Karpas-422 (cell line): Measurements from ENCODE around the gene LUC7L3. TPM values are rescaled to one million over a fixed set of nuclear protein-coding genes. Genes with fewer than 3 reads are reported as not detected.

Experiments
- DNase-seq: peaks from one replicate; pipeline ENCODE4 v3.0.0-alpha.2; 2015
- H2AFZ ChIP-seq: fragments of 200-600 bp; sonication (generic); 2 replicates; pipeline ENCODE4 v1.6.1; 2014; ENCODE audit warnings: antibody characterized with exemption, low read length, mixed read lengths
- H3K27ac ChIP-seq: fragments of 200-600 bp; sonication (generic); 2 replicates; pipeline ENCODE4 v1.5.1; 2014; ENCODE audit warnings: mild to moderate bottlenecking, low read length, moderate library complexity
- H3K27me3 ChIP-seq: fragments of 200-600 bp; sonication (generic); 2 replicates; pipeline ENCODE4 v1.6.1; 2014; ENCODE audit warnings: low read length, mixed read lengths
- H3K36me3 ChIP-seq: fragments of 200-600 bp; sonication (generic); 2 replicates; pipeline ENCODE4 v1.6.1; 2014; ENCODE audit warnings: low read length, mixed read lengths; ENCODE audit not compliant: insufficient read depth
- H3K4me1 ChIP-seq: fragments of 200-600 bp; sonication (generic); 2 replicates; pipeline ENCODE4 v1.6.1; 2014; ENCODE audit warnings: mild to moderate bottlenecking, low read length, mixed read lengths
- H3K4me2 ChIP-seq: fragments of 200-600 bp; sonication (generic); 2 replicates; pipeline ENCODE4 v1.6.1; 2014; ENCODE audit warnings: low read length, low read depth, mild to moderate bottlenecking; ENCODE audit not compliant: poor library complexity, severe bottlenecking
- H3K4me3 ChIP-seq: fragments of 200-600 bp; sonication (generic); 2 replicates; pipeline ENCODE4 v1.5.1; 2014; ENCODE audit warnings: mild to moderate bottlenecking, antibody characterized with exemption, low read length, mixed read lengths
- H3K79me2 ChIP-seq: fragments of 200-600 bp; sonication (generic); 2 replicates; pipeline ENCODE4 v1.6.1; 2014; ENCODE audit warnings: mild to moderate bottlenecking, low read length, mixed read lengths
- H3K9ac ChIP-seq: fragments of 200-600 bp; sonication (generic); 2 replicates; pipeline ENCODE4 v1.6.0; 2014; ENCODE audit warnings: low read length
- H3K9me2 ChIP-seq: fragments of 200-600 bp; sonication (generic), shearing (Covaris generic); replicated peaks from 2 replicates; pipeline ENCODE4 v1.6.0; 2014; ENCODE audit warnings: mild to moderate bottlenecking, low read length, moderate library complexity; ENCODE audit not compliant: insufficient read depth
- H3K9me3 ChIP-seq: fragments of 300-700, 200-600 bp; sonication (generic); 2 replicates; pipeline ENCODE4 v1.6.1; 2014; ENCODE audit warnings: low read length, mixed read lengths
- H4K20me1 ChIP-seq: fragments of 200-600 bp; sonication (generic); 2 replicates; pipeline ENCODE4 v1.6.1; 2014; ENCODE audit warnings: mild to moderate bottlenecking, antibody characterized with exemption, low read length, low read depth; ENCODE audit not compliant: insufficient read depth
- total RNA-seq: library from RNA; depleted of rRNA; stranded (reverse); fragments of >200 nt; shearing (Covaris generic); gene quantifications from 2 replicates; pipeline ENCODE4 v1.2.3, GENCODE V29; 2014; ENCODE audit warnings: low replicate concordance

Gene LUC7L3
- total RNA-seq, 1 experiment from 2014 or later = 102 TPM

- Histone ChIP-seq H3K9ac (peak overlapping the region; percentile 72), H3K4me3 (peak overlapping the region; percentile 58)
Observed at GRCh38 chr17:50765454-50766221, 46.2 kb downstream of the LUC7L3 start.

DNA sequence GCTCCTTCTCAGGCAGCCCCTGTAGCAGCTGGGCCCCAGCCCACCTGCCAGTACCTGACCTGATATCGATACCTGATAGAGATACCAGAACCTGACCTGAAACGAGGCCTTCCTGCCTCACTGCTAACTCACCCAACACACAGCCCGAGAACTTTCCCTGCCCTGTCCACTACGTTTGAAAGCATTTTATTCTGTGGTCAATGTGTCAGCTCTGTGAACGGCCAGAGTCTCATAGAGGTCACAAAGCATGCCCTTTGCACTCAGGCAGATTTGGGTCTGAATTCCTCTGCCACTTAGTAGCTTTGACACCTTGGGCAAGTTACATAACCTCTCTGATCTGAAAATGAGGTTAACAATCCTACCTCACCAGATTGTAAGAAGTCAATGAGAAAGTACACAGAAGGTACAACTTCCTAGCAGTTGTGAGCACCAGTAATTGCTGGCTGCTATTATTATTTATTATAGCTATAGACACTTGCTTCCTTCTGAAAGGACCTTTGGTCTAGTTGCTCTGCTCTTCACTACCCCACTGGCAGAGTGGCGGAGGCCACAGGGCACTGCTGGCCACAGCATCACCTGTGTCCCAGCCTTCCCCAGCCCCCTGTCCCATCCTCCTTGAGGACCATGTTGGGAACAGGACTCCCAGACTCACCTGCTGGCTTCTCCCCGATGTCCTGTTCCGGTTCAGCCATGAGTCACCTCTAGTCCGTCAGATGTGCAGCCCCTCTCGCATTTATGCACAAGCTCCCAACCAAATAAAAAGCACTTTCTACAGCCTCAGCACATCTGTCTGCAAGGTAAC is 47.0 kb downstream of the LUC7L3 start:
- no peak for DNase-seq
- H3K79me2 ChIP-seq = no peaks in the 10 kb centered on the region
- H3K4me3 ChIP-seq = no peak overlapping the region
- peak overlapping the region; percentile 97 for H3K27ac ChIP-seq
- peaks cover 44% of the 10 kb centered on the region for H3K4me1 ChIP-seq
- H3K27me3 ChIP-seq = no peaks in the 10 kb centered on the region
- peak overlapping the region; percentile 72 for H3K9ac ChIP-seq
- H3K9me2 ChIP-seq = no peaks in the 10 kb centered on the region
- H3K4me2 ChIP-seq = peak overlapping the region; percentile 88
- no peaks in the 10 kb centered on the region for H3K9me3 ChIP-seq
- H2AFZ ChIP-seq = no peak overlapping the region
- H3K36me3 ChIP-seq = no peaks in the 10 kb centered on the region
- H4K20me1 ChIP-seq = no peaks in the 10 kb centered on the region

More at GRCh38 chr17:50765454-50766221, 46.2 kb downstream of the LUC7L3 start:
- peak overlapping the region; percentile 63 for H2AFZ ChIP-seq
- peaks cover 44% of the 10 kb centered on the region for H3K4me1 ChIP-seq
- H3K27me3 ChIP-seq = no peaks in the 10 kb centered on the region
- no peaks in the 10 kb centered on the region for H3K36me3 ChIP-seq
- peak; percentile 89 for DNase-seq
- peak overlapping the region; percentile 97 for H3K27ac ChIP-seq
- H3K4me2 ChIP-seq = peak overlapping the region; percentile 88
- no peaks in the 10 kb centered on the region for H3K9me2 ChIP-seq
- no peaks in the 10 kb centered on the region for H3K79me2 ChIP-seq
- H3K9me3 ChIP-seq = no peaks in the 10 kb centered on the region
- H4K20me1 ChIP-seq = no peaks in the 10 kb centered on the region

DNA sequence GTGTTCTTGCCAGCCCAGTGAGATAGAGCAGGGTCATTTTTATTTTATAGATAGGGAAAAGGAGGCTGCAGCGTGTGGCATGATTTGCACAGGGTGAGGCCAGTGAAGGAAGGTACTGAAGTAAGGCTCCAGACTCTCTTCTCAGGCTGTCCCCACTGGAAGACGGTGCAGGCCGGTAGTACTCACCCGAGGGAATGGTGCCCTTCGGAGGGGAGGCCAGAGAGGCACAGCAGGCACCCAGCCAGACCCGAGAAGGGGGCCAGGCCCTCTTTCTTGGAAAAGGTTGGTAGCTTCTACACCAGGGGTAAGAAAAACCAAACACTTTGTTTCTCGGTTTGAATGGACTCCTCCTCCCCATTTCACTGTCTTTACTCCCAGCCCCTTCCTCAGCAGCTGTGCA is 47.6 kb downstream of the LUC7L3 start:
- no peak for DNase-seq
- Histone ChIP-seq H3K79me2 (no peaks in the 10 kb centered on the region), H4K20me1 (no peaks in the 10 kb centered on the region), H3K36me3 (no peaks in the 10 kb centered on the region), H3K9me2 (no peaks in the 10 kb centered on the region), H3K9ac (no peak overlapping the region), H3K4me1 (peaks cover 44% of the 10 kb centered on the region), H3K4me2 (no peak overlapping the region), H3K4me3 (no peak overlapping the region), H3K27ac (no peak overlapping the region), H3K9me3 (no peaks in the 10 kb centered on the region), H2AFZ (peak overlapping the region; percentile 34; the same call in 1 of the 2 replicates), H3K27me3 (no peaks in the 10 kb centered on the region)

DNA sequence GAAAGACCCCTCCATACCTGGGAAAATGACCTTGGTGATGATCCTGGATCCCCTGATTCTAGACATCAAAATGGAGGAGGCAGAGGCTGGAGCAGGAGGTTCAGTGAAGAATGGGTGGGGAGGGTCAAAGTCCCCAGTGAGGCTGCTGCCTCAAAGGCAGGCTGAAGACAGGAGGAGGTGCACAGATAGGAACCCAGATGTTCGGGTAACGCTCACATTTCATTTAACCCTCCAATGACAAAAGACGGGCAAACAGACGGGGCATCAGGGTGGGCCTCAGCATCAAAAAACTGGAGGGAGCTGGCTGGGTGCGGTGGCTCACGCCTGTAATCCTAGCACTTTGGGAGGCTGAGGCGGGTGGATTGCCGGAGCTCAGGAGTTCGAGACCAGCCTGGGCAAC is 48.0 kb downstream of the LUC7L3 start, which contains the start of gene ANKRD40CL:
TSS of gene ANKRD40CL (minus strand) at position 73 of the 400 bp plus-strand sequence. CDS start 605 bp downstream, outside the sequence.
- Histone ChIP-seq H3K4me2 (peak within 1 kb of the TSS; percentile 88), H3K36me3 (no peaks in the 10 kb centered on the region), H3K4me3 (no peak within 1 kb of the TSS), H3K27me3 (no peaks in the 10 kb centered on the region), H4K20me1 (no peaks in the 10 kb centered on the region), H3K79me2 (no peaks in the 10 kb centered on the region), H3K9me2 (no peaks in the 10 kb centered on the region), H3K4me1 (peaks cover 41% of the 10 kb centered on the region), H3K9me3 (no peaks in the 10 kb centered on the region), H3K27ac (peak within 1 kb of the TSS; percentile 97; the same call in 1 of the 2 replicates), H2AFZ (peak within 1 kb of the TSS; percentile 34; the same call in 1 of the 2 replicates), H3K9ac (no peak within 1 kb of the TSS)
- DNase-seq = no peak

- DNase-seq = no peak
Observed at GRCh38 chr17:50768346-50768761, 49.0 kb downstream of the LUC7L3 start.

DNA sequence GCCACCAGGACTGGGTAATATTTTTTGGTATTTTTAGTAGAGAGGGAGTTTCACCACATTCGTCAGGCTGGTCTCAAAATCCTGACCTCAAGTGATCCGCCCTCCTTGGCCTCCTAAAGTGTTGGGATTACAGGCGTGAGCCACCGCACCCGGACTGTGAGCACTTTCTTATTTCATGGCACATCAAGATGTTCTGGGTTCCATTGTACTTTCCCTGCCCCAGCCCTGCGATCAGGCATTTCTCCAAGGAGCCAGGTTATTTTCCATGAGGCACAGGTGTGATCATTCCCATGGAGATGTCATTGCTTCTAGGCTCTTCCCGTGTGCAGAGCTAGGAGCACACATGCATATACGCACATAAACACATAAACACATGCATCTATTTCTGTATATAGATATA is 50.5 kb downstream of the LUC7L3 start:
- H3K9me2 ChIP-seq = no peaks in the 10 kb centered on the region
- no peaks in the 10 kb centered on the region for H3K9me3 ChIP-seq
- no peak overlapping the region for H2AFZ ChIP-seq
- H3K9ac ChIP-seq = no peak overlapping the region
- peak; percentile 21 for DNase-seq
- H3K27ac ChIP-seq = no peak overlapping the region
- no peaks in the 10 kb centered on the region for H3K79me2 ChIP-seq
- H3K36me3 ChIP-seq = no peaks in the 10 kb centered on the region
- no peaks in the 10 kb centered on the region for H4K20me1 ChIP-seq
- no peak overlapping the region for H3K4me3 ChIP-seq
- peaks cover 17% of the 10 kb centered on the region for H3K4me1 ChIP-seq
- no peaks in the 10 kb centered on the region for H3K27me3 ChIP-seq
- H3K4me2 ChIP-seq = no peak overlapping the region

More at GRCh38 chr17:50768346-50768761, 49.0 kb downstream of the LUC7L3 start:
- no peaks in the 10 kb centered on the region for H3K79me2 ChIP-seq
- H3K4me2 ChIP-seq = no peak overlapping the region
- no peak overlapping the region for H3K4me3 ChIP-seq
- no peak overlapping the region for H2AFZ ChIP-seq
- H4K20me1 ChIP-seq = no peaks in the 10 kb centered on the region
- H3K27ac ChIP-seq = no peak overlapping the region
- no peaks in the 10 kb centered on the region for H3K9me2 ChIP-seq
- H3K9ac ChIP-seq = no peak overlapping the region
- no peaks in the 10 kb centered on the region for H3K9me3 ChIP-seq
- peaks cover 32% of the 10 kb centered on the region for H3K4me1 ChIP-seq
- H3K27me3 ChIP-seq = no peaks in the 10 kb centered on the region
- H3K36me3 ChIP-seq = no peaks in the 10 kb centered on the region

DNA sequence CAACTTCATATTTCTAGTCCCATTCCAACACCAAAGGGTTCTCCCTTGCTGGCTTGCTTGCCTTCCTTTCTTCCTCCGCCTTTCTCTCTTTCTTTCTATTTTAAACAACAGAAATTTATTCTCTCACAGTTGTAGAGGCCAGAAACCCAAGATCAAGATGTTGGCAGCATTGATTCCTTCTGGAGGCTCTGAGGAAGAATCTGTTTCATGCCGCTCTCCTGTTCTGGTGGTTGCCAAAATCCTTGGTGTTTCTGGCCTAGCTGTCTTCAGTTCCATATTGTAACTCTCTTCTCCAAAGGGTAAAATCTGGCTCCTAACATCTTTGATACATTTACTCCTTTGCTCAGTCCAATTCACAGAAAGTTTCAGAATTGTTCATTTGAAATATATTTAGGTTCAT is 50.9 kb downstream of the LUC7L3 start:
- no peaks in the 10 kb centered on the region for H3K9me3 ChIP-seq
- peaks cover 12% of the 10 kb centered on the region for H3K4me1 ChIP-seq
- H3K27me3 ChIP-seq = no peaks in the 10 kb centered on the region
- no peak overlapping the region for H2AFZ ChIP-seq
- no peak overlapping the region for H3K27ac ChIP-seq
- H3K79me2 ChIP-seq = no peaks in the 10 kb centered on the region
- peak; percentile 7 for DNase-seq
- no peak overlapping the region for H3K4me3 ChIP-seq
- H4K20me1 ChIP-seq = no peaks in the 10 kb centered on the region
- H3K36me3 ChIP-seq = no peaks in the 10 kb centered on the region
- H3K4me2 ChIP-seq = no peak overlapping the region
- H3K9me2 ChIP-seq = no peaks in the 10 kb centered on the region
- H3K9ac ChIP-seq = no peak overlapping the region
